ENCODE results near the gene USP25.

The USP25 gene

DNA sequence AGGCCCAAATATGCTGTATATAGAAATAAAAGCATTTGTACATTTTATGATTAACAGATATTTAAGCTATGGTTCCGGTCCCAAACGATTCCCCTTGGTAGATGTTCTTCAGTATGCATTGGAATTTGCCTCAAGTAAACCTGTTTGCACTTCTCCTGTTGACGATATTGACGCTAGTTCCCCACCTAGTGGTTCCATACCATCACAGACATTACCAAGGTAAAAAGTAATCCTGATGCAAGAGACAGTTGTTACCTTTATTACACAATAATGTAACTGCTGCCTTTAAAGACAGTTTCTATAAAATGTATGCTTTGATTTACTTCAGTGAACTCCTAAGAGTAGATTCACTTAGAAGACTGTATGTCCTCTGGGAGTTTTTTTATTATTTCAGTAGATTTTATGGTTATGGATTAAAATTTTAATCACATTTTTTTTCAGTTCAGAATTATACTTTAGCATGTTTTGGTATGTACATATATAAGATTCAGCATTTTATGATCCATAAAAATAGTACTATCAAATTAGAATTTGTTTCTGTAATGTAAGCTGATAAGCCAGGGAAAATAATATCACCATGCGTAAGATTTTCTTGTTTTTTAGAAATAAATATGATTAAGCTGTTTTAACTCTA is 96.5 kb downstream of the USP25 start:
- H3K27me3 Mint-ChIP-seq: no peaks in the 10 kb centered on the region
- peak; percentile 52 to 64 for ATAC-seq (replicated peaks)
- no peak for DNase-seq
- no peak overlapping the region for H3K4me3 Mint-ChIP-seq
- peaks cover 15 to 21% of the 10 kb centered on the region in 2 donors for H3K36me3 Mint-ChIP-seq
- H3K4me1 Mint-ChIP-seq: peaks cover 0 to 4% of the 10 kb centered on the region in 2 donors
- H3K9me3 Mint-ChIP-seq: no peaks in the 10 kb centered on the region
- no peak overlapping the region for H3K27ac Mint-ChIP-seq

DNA sequence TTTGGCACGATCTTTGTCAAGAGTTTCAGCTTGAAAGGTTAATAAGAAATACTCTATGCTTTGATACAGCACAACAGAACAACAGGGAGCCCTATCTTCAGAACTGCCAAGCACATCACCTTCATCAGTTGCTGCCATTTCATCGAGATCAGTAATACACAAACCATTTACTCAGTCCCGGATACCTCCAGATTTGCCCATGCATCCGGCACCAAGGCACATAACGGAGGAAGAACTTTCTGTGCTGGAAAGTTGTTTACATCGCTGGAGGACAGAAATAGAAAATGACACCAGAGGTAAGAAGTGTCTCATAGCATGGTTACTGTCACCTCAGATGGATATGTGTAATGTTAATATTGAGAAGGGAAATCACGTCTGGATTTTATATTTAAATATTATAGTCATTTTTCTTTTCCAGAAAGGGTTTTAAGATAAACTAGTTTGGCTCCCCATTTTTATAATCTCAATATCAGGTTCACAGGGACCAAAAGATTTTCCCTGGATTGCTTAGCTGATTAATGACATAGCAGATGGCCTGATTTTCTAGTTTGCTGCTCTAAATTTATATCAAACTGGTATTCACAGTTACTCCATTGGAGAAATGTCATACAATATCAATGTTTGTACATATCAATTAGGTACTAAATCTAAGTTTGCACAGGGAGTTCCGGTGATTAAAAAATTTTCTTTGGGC is 97.3 kb downstream of the USP25 start:
- H3K27me3 Mint-ChIP-seq: no peaks in the 10 kb centered on the region
- H3K9me3 Mint-ChIP-seq: no peaks in the 10 kb centered on the region
- DNase-seq (no peak), ATAC-seq (replicated peaks) (no peak)
- H3K36me3 Mint-ChIP-seq: peaks cover 18 to 28% of the 10 kb centered on the region in 2 donors
- H3K4me3 Mint-ChIP-seq: no peak overlapping the region
- peaks cover 0 to 4% of the 10 kb centered on the region in 2 donors for H3K4me1 Mint-ChIP-seq
- no peak overlapping the region for H3K27ac Mint-ChIP-seq

DNA sequence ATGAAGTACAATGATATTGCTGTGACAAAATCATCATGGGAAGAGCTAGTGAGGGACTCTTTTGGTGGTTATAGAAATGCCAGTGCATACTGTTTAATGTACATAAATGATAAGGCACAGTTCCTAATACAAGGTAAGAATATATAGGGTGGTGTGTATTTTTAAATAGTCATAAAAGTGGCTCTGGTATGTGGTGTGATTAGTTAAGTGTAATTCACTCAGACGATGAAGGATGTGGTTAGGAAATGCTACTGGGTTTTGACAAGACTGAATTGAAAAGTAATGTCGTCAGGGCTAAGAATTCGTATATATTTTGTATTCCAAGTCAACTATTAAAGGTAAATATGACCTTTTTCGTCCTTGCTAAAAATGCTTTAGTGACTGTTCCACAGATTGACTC is 101.7 kb downstream of the USP25 start:
- Mint-ChIP-seq H3K36me3 (peaks cover 22 to 31% of the 10 kb centered on the region in 2 donors), H3K27me3 (no peaks in the 10 kb centered on the region), H3K27ac (no peak overlapping the region), H3K4me3 (no peak overlapping the region), H3K4me1 (no peaks in the 10 kb centered on the region), H3K9me3 (no peaks in the 10 kb centered on the region)
- DNase-seq (no peak), ATAC-seq (replicated peaks) (no peak)

DNA sequence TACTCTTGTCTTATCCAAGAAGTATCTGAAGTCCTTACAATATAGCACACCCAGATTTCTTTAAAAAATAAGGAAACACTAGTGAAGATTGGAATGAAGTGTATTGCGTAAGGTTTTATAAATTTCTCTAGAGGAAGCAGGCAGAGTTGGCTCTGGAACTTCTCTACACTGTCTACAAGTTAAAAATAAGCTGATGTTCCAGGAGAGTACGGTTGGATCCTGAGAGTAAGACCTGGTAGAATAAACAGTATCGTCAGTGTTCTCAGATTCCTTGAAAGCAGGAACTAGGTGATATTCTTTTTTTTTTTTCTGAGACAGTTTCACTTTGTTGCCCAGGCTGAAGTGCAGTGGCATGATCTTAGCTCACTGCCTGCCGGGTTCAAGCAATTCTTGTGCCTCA is 107.9 kb downstream of the USP25 start:
- no peak overlapping the region for H3K27ac Mint-ChIP-seq
- DNase-seq (no peak), ATAC-seq (replicated peaks) (no peak)
- no peaks in the 10 kb centered on the region for H3K4me1 Mint-ChIP-seq
- no peaks in the 10 kb centered on the region for H3K9me3 Mint-ChIP-seq
- H3K4me3 Mint-ChIP-seq: no peak overlapping the region
- no peaks in the 10 kb centered on the region for H3K27me3 Mint-ChIP-seq
- H3K36me3 Mint-ChIP-seq: peaks cover 7 to 11% of the 10 kb centered on the region in 2 donors

- Mint-ChIP-seq H3K4me1 (no peaks in the 10 kb centered on the region), H3K4me3 (no peak overlapping the region), H3K27me3 (no peaks in the 10 kb centered on the region), H3K9me3 (no peaks in the 10 kb centered on the region), H3K27ac (no peak overlapping the region), H3K36me3 (peaks cover 7 to 14% of the 10 kb centered on the region in 2 donors)
- no peak for ATAC-seq (replicated peaks)
- DNase-seq: no peak
Observed at GRCh38 chr21:15839026-15839425, 109.2 kb downstream of the USP25 start.

GRCh38 chr21:15839601-15840000 is 109.8 kb downstream of the USP25 start:
- no peaks in the 10 kb centered on the region for H3K9me3 Mint-ChIP-seq
- no peaks in the 10 kb centered on the region for H3K4me1 Mint-ChIP-seq
- ATAC-seq (replicated peaks) (no peak), DNase-seq (no peak)
- no peak overlapping the region for H3K27ac Mint-ChIP-seq
- H3K27me3 Mint-ChIP-seq: no peaks in the 10 kb centered on the region
- H3K4me3 Mint-ChIP-seq: no peak overlapping the region
- peaks cover 7 to 11% of the 10 kb centered on the region in 2 donors for H3K36me3 Mint-ChIP-seq

- ATAC-seq (replicated peaks) (no peak), DNase-seq (no peak)
- H3K36me3 Mint-ChIP-seq: peaks cover 4 to 7% of the 10 kb centered on the region in 2 donors
- no peaks in the 10 kb centered on the region for H3K27me3 Mint-ChIP-seq
- H3K27ac Mint-ChIP-seq: no peak overlapping the region
- no peak overlapping the region for H3K4me3 Mint-ChIP-seq
- H3K9me3 Mint-ChIP-seq: no peaks in the 10 kb centered on the region
- no peaks in the 10 kb centered on the region for H3K4me1 Mint-ChIP-seq
Observed at GRCh38 chr21:15840406-15840805, 110.6 kb downstream of the USP25 start.

GRCh38 chr21:15841856-15842564 is 112.2 kb downstream of the USP25 start:
- DNase-seq: no peak
- H3K27ac Mint-ChIP-seq: no peak overlapping the region
- no peak overlapping the region for H3K4me3 Mint-ChIP-seq
- no peak for ATAC-seq (replicated peaks)
- H3K9me3 Mint-ChIP-seq: no peaks in the 10 kb centered on the region
- peaks cover 3 to 8% of the 10 kb centered on the region in 2 donors for H3K36me3 Mint-ChIP-seq
- no peaks in the 10 kb centered on the region for H3K4me1 Mint-ChIP-seq
- H3K27me3 Mint-ChIP-seq: no peaks in the 10 kb centered on the region

GRCh38 chr21:15842565-15842880 is 112.7 kb downstream of the USP25 start:
- Mint-ChIP-seq H3K4me3 (no peak overlapping the region), H3K9me3 (no peaks in the 10 kb centered on the region), H3K27me3 (no peaks in the 10 kb centered on the region), H3K36me3 (peaks cover 3 to 8% of the 10 kb centered on the region in 2 donors), H3K4me1 (no peaks in the 10 kb centered on the region), H3K27ac (no peak overlapping the region)
- ATAC-seq (replicated peaks) (no peak), DNase-seq (no peak)

- H3K36me3 Mint-ChIP-seq: peaks cover 6 to 8% of the 10 kb centered on the region in 2 donors
- ATAC-seq (replicated peaks): no peak
- no peaks in the 10 kb centered on the region for H3K27me3 Mint-ChIP-seq
- H3K4me3 Mint-ChIP-seq: no peak overlapping the region
- no peaks in the 10 kb centered on the region for H3K4me1 Mint-ChIP-seq
- H3K27ac Mint-ChIP-seq: no peak overlapping the region
- DNase-seq: no peak
- no peaks in the 10 kb centered on the region for H3K9me3 Mint-ChIP-seq
Observed at GRCh38 chr21:15843766-15844165, 114.0 kb downstream of the USP25 start.

DNA sequence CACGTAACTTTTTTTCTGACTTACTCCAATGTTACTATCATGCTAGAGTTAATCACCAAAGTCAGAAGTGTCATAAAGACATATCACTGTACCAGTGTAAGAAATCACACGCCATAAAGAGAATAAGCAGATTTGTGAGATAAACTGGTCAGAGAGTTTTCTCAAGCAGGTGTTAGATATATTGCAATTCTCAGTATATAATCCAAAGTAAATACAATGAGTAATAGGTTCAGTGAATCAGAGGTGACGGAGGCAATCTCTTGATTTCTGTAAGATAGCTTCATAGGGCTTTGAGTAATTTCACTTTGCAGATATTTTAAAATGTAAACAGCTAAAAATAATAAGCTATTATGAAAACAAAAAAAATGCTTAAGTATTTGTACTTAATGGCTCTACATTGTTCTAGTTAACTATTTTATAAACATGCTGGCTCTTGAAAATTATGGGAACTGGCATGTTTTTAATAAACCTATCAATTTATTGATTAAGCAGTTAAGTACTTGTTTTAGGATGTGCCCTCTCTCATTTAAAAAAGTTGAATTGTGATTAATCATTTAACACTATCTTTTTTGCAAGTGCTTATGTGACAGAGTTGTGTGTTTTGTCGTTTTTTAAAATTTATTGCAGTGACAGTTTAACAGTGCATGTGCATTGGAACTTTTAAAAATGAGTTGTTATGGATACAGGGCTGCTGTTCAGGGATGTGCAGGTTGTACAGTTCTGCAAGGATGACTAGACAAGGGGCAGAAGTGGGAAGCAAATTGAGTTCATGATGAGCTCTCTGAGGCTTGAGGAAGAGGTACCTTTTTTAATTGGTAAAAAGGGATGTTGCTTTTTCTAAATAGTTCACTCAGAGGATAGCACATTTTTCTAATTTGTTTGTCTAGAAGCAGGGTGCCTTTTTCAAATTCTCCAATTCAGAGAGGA is 119.1 kb downstream of the USP25 start:
- H3K4me3 Mint-ChIP-seq: no peak overlapping the region
- H3K36me3 Mint-ChIP-seq: peaks cover 10 to 21% of the 10 kb centered on the region in 2 donors
- H3K9me3 Mint-ChIP-seq: no peaks in the 10 kb centered on the region
- no peaks in the 10 kb centered on the region for H3K27me3 Mint-ChIP-seq
- no peaks in the 10 kb centered on the region for H3K4me1 Mint-ChIP-seq
- no peak overlapping the region for H3K27ac Mint-ChIP-seq
- ATAC-seq (replicated peaks): no peak
- no peak for DNase-seq

DNA sequence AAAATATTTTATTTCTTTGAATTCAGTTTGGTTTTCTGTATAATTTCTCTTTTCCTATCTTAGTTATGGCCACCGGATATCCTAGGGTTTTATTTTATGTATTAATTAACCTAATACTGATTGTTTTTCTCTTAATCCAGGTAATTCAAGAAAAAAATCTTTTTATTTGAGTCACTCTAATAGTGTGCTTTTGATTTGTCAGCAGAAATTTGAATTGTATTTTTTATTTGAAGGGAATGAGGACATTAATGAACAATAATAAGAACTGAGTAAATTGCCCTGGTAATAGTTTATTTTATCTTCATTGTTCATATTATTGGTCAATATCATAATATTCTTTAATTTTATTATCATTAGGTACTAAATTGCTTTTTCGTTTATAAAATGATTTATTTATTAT is 120.1 kb downstream of the USP25 start:
- Mint-ChIP-seq H3K4me1 (no peaks in the 10 kb centered on the region), H3K9me3 (peaks cover 0 to 2% of the 10 kb centered on the region in 2 donors), H3K27ac (no peak overlapping the region), H3K4me3 (no peak overlapping the region), H3K36me3 (peaks cover 20 to 31% of the 10 kb centered on the region in 2 donors), H3K27me3 (no peaks in the 10 kb centered on the region)
- DNase-seq: no peak
- no peak for ATAC-seq (replicated peaks)

GRCh38 chr21:15850645-15851044 is 120.9 kb downstream of the USP25 start:
- Mint-ChIP-seq H3K27ac (no peak overlapping the region), H3K9me3 (peaks cover under 1 to 2% of the 10 kb centered on the region in 2 donors), H3K4me3 (no peak overlapping the region), H3K36me3 (peaks cover 22 to 34% of the 10 kb centered on the region in 2 donors), H3K4me1 (peaks cover 0 to under 1% of the 10 kb centered on the region in 2 donors), H3K27me3 (no peaks in the 10 kb centered on the region)
- ATAC-seq (replicated peaks) (no peak), DNase-seq (no peak)

- ATAC-seq (replicated peaks) (no peak), DNase-seq (no peak)
- H3K36me3 Mint-ChIP-seq: peaks cover 25 to 34% of the 10 kb centered on the region in 2 donors
- peaks cover 4% of the 10 kb centered on the region in 2 donors for H3K9me3 Mint-ChIP-seq
- H3K4me3 Mint-ChIP-seq: no peak overlapping the region
- peaks cover 0 to 3% of the 10 kb centered on the region in 2 donors for H3K4me1 Mint-ChIP-seq
- no peak overlapping the region for H3K27ac Mint-ChIP-seq
- no peaks in the 10 kb centered on the region for H3K27me3 Mint-ChIP-seq
Observed at GRCh38 chr21:15852146-15852545, 122.4 kb downstream of the USP25 start.
